GM21786 (cell line): ENCODE data around the gene MAP2K5.

Source experiments
- ATAC-seq: cut with Tn5 transposase; IDR thresholded peaks from one replicate; pipeline ENCODE4 v1.9.1; 2021; ENCODE audit not compliant: unreplicated experiment

Gene MAP2K5

GRCh38 chr15:67852418-67852817 lies 309.9 kb downstream of the MAP2K5 start:
- no peak for ATAC-seq

- no peak for ATAC-seq
These were observed 311.0 kb downstream of the MAP2K5 start for GRCh38 chr15:67853454-67853853.

DNA sequence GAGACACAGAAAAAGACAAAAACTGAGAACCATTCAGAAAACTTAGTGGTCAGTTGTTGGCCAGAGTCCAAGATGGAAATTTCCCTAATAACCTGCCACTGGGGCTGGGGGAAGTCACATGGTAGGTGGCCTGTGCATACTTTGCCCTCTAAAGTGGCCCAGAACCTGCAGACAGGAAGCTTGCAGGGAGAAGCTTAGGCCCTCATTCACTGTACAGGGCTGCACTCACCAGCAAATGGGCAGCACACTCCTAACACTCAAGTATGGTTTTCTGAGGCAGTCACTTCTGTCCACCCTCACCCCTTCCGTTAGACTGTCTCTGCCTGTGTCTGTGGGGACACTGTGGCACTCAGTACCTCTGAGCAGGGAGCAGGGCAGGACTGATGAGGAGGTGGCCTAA lies 311.9 kb downstream of the MAP2K5 start:
- no peak for ATAC-seq

DNA sequence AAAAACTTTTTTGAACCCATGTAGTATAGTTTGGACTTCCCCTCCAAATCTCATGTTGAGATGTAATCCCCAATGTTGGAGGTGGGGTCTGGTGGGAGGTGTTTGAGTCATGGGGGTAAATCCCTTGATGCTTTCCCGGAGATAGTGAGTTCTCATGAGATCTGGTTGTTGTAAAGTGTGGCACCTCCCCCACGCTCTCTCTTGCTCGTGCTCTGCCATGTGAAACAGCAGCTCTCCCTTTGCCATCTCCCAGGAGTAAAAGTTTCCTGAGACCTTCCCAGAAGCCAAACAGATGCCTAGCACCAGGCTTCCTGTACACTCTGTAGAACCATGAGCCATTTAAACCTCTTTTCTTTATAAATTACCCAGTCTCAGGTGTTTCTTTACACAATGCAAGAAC lies 313.3 kb downstream of the MAP2K5 start:
- ATAC-seq = no peak
